NCI-H82 treated with DMSO at 0.1 percent for 48 hours (cell line): ENCODE results near the gene NCKAP5.

Source experiments
- DNase-seq: peaks from one replicate; lab custom pipeline; 2025; ENCODE audit not compliant: unreplicated experiment; lab: John Stamatoyannopoulos, UW

Gene NCKAP5

DNA sequence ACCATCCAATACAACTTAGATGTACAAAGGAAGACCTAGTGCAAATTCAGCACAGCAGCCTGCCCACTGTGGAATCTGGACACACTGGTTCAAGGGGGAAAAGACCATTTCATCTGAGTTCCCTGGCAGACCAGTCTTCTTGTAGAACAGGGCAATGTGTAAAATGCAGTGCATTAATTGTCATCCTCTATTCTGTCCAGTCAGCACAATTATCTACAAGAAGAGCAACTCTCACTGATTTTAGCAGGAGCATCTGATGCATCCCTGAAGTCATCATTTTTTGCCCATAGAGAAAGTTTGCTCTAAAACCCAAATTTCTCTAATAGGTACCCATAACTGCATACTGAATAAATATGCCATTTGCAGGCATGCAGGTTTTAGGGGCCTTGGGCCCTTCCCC is 816.4 kb downstream of the NCKAP5 start:
- no peak for DNase-seq

DNA sequence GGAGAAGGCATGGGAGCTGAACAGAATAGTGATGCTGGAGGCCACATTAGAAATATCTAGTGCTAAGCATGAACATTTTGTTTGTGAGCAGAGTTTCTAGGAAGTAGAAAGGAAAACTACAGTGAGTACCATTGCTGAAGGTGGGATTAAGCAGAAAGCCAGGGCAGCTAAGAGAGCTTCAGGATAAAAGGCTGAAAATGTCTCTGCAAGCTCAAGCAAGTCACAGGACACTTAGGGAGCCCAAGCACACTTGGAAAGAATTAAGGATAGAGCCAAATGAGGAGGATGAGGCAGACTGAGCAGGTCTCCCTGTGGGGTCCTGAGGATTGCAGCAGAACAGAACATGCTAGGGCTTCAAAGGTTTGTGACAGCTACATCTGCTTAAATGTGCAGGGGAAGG is 817.7 kb downstream of the NCKAP5 start:
- no peak for DNase-seq

DNA sequence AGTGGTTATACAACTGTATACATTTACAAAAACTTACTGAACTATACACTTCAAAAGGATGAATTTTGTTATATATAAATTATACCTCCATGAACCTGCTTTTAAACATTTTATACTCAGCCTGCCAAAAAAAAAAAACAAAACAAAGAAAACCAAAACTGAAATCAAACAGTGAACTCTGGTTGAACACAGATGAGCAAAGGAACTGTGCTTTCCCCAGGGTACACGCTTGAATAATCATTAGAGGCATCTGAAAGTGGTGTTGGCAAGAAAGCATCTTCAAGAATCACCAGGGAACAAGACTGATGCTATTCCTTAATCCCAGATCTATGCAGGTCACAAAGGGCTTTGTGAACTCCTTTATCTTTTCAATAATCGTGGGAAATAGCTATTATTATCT is 821.2 kb downstream of the NCKAP5 start:
- DNase-seq: no peak

DNA sequence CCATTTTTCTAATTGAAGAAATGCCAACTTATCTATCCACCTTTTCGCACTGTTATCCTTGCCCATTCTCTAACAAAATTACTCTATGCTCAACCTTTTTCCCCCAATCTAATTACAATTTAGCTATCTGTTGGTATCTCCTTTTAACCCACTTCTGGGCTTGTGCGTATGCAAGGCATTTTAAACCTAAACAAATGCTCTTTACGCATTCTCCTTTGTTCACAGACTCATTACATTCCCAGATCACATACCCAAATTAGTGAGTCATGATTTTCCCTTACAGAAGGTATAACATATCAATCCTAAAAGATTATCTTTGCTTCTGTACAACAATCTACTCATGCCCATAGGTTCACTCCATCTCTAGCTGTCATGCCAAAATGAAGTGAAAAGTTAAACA is 826.5 kb downstream of the NCKAP5 start:
- DNase-seq: no peak

DNA sequence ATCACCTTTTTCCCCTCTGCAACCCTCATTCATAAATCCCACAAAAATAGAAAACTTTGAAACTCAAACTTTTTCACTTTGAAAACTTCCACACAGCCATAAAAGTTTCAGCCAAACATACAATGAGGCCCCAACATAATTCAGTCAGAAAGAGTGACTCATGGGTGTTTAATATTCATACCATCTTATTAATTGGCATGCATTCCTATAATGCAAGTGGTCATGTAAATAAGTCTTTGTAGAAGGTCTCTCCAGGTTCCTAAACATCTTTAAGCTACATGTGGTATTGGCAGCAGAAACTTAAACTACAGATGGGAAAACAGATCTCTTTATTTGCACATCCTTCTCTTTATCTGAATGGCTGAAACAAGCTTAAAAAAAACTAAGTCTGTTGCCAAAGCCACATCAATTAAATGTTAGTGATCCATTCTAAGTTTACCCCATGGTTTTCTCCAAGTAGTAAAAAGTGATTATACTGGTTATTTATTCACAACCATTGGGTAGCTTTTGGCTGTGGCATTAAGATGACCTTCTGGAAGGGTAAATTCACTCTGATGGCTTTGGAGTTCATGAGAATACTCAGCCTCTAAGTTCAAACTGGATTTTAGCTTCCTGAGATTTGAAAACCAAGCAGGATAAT is 828.1 kb downstream of the NCKAP5 start:
- DNase-seq: no peak

DNA sequence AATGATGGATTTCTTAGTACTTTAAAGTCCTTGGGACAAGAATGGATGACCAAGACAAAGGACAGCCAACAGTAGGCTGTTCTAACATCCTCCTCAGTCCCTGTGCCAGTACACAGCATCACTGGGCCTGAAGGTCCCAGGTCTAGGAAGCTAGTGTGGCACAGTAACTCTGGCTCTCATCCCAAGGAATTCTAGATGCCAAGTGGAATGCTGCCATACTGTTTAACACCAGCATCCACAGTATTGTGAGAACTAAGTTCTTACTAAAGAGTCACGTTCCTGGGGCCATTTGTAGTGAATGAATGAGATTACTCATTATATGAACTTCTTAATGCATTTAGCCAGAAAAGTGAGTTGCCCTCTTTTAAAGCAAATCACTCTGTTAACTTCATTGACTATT is 830.0 kb downstream of the NCKAP5 start:
- no peak for DNase-seq

DNA sequence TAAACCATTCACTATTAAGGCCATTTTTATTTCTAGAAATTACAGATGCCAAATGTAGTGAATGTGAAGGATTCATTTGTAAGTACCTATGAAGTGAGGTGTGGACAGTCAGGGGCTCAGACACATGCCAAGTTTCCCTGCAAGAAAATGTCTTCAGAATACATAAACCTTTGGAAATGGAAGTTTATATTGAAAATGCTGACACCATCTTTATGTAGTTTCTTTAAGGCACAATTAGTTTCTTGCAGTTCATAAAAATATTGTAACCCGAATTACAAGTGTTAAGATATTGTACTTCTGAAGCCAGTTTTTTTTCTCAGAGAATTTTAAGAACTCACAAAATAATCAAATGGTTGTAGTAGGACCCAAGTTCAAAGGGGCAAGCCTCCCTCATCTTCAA is 832.2 kb downstream of the NCKAP5 start:
- DNase-seq: no peak

DNA sequence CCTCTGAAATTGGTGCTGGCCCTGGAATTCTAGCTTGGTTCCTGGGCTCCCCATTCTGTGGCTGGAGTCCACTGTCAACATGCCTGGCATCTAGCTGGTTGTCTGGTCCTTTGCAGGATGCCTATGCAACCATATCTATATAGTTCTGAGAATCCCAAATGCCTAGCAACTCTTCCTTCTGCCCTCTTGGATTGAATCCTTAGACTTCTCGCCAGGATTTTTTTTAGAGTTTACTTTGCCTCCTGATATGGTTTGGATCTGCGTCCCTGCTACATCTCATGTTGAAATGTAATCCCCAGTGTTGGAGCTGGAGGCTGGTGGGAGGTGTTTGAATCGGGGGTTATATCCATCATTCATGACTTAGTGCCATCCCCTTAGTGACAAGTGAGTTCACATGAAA is 833.3 kb downstream of the NCKAP5 start:
- DNase-seq: no peak

DNA sequence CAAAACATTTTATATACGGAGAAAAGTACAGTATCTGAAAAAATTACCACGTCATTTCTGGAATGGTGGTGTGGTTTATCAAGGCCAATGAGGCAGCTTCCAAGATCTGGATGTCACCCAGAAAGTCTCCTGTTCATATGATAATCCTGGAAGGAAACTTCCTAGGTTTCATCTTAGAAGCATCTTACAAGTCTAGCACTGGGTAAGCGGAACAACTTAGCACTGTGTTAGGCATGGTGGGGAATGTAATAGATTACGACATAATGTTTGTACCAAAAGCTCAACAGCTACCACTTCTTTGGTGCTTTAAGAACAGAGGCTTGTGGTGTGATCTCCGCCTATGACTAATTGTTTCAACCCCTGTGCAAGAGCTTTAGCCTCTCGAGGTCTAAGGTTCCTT is 835.2 kb downstream of the NCKAP5 start:
- DNase-seq: peak; percentile 11

DNA sequence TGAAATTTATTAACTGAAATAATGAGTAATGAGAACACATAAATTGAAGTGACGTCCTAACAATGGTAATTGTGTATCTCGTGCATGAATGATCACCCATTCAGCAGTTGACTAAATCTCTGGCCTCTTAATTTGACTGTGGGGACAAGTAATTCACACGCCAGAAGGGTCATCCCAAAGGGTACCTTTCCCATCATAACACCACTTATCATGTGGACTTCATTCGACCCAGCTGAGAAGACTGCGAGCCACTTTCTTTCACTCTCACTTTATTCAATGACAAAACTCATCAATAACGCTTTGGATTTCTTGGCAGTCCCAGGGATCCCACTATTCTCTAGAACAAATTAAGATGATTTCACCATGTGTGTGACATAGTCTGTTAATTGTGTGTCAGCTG is 835.6 kb downstream of the NCKAP5 start:
- no peak for DNase-seq

DNA sequence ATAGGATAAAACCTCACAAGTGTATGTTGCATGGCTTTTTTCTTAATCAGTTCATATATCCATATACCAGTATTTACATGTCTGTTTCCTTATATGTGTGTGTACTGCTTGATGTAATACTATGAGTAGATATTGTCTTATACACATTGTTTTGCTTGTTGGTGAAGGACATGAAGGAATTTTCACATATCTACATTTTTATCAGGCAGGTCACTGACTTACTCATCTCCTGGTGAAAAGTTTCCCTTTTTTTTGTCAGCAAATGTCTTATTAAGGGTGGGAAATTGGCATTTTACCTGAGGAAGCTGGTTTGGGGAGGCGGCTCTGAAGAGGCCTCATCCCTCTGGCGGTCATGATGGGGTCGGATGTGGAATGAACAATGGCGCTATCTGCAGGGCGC is 836.8 kb downstream of the NCKAP5 start:
- DNase-seq: no peak

DNA sequence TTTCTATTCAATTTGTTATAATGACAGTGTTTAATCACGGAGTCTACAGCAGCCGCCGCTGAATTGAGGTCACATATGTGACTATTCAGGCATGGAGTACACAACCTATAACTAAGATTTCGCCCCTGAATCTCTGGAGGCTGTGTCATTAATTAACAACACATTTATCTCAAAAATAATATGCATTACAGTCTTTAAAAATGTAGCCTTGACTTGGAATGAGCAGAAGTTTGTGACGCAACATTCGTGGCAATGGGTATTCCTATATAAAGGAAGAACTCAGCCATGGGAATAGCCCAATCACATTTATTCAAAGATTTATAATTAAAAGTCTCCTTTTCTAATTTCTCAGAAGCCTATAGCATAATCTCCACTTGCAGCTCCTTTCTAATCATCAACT is 837.7 kb downstream of the NCKAP5 start:
- no peak for DNase-seq

DNA sequence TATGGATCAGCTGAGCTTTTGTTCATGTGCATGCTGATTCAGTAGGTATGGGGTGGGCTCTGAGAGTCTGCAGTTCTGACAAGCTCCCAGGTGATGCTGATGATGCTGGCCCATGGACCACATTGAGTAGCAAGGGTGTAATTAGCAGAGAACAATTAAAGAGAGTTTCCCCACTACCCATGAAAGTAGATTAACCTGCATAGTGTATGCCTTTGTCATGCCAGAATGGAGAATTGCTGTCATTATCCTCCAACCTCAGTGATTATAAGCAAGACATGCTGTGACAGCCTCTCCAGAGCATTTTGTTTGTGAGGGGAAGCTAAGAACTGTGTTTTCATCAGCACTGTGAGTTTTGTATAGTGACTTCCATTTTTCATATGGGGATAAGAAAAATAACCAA is 838.7 kb downstream of the NCKAP5 start:
- DNase-seq: no peak

DNA sequence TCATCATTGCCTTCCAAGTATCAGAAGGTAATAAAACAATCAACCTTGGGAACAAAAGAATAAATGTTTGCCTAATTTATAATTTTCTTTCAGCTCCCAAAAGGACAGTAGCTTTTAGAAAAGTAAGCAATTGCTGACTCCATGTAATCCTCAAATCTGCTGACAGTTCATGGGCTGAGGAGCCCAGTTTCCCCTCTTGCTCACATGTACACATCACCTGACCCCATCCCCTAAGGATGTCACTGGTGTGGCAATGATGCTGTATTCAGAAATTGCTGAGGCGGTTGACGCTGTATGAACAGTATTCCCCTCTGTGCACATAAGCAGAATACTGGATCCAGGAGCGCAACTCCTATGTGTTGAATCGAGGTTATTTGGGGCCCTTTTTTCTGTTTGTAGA is 842.1 kb downstream of the NCKAP5 start:
- no peak for DNase-seq

DNA sequence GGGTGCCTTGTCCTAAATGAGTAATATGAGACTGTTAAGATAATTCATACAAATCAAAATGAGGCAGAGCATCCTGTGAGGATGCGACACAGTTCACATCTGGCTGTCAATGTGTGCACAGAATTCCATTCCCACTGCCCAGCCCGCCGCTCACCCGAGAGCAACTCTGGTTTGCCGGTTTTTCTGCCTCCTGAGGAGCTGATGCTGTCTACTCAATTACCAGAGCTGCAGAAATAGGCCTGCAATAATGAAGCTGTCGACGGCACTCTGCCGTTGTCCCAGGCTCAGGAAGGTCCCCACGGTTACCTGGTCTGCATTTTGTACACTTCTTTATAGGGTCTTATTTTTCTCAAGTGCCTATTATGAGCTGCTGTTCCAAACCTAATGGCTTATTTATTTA is 842.5 kb downstream of the NCKAP5 start:
- DNase-seq: no peak

DNA sequence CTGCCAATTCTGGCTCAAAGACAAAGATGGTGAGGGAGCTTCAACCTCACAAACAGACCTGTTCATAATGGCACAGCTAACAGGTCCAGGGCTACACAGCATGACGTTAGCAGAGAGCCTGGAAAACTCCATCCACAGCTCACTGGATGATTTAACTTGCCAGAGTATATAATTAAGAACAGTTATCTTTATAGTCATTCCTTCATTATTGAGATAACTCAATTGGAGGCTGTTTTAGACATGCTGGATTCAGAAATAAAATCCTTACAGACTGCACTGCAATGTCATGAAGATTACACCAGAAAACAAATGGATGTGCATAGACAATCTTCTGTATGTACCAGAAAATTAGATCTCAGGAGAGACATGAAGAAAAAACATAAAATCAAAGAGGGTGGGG is 843.1 kb downstream of the NCKAP5 start:
- no peak for DNase-seq

DNA sequence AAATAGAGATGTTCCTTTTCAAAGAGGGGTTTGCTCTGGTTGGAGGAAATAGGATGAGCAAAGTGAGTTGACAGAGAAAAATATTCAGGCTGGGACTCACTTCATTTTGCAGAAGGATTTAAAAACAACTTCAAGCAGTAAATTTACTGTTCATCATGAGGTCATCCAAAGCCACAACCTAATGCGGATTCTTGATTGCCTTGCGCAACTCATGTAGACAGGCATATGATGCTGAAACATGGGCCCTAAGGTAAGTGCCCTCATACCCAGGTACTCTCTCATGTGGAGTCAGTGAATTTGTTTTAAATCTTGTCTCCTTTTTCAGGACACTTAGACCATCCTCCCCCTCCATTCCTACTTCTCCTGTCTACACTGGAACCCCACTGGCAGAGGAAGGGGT is 846.3 kb downstream of the NCKAP5 start:
- no peak for DNase-seq

DNA sequence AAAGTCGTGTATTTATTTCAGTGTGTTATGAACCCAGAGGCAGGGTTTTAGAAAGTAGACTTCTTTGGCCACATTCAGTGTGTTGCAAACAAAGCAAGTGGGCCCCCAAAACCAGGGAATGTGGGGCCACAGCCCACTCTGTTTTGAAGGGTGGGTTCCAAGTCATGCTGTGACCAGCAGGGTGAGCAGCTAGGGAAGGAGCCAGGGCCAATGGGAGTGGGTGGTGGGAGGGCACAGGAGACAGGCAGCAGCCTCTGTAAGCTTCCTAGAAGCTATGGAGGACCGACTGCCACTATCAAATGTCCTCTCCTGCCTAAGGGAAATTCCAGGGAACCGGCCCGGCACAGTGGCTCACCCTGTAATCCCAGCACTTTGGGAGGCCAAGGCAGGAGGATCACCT is 847.9 kb downstream of the NCKAP5 start:
- DNase-seq: no peak

DNA sequence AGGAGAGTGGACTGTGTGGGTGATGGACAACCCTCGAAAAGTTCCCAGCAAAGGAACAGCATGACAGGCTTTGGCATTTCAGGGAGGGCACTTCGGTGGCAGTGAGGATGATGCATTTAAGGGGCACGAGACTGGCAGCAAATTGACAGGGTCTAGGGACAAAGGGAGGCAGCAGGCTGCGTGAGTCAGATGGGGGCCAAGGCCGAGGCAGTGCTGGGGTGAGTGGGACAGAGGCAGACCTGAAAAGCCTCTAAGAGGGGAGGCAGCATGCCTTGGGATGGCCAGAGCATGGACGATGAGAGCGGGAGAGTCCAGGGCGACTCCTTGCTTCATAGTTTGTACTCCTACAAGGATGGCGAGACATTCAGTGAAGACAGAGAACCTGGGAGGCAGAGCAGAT is 848.8 kb downstream of the NCKAP5 start:
- DNase-seq: no peak

DNA sequence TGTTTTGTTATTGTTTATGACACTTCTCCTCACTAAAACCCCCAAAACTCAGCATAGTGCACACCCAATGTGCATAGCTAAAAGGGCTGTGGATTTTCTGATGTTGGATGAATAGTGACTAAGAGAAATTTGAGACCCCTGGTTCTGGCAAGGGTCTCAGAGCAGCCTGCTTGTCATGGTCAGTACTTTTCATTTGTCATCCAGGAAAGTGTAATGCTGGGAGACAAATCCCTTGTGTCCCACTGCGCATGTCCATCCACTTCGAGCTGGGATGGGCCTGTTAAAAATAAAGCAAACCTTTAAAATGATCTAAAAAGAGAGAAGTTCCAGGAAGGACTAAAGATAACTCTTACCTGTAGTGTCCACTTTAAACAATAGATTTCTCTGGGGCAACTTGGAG is 851.3 kb downstream of the NCKAP5 start:
- no peak for DNase-seq

DNA sequence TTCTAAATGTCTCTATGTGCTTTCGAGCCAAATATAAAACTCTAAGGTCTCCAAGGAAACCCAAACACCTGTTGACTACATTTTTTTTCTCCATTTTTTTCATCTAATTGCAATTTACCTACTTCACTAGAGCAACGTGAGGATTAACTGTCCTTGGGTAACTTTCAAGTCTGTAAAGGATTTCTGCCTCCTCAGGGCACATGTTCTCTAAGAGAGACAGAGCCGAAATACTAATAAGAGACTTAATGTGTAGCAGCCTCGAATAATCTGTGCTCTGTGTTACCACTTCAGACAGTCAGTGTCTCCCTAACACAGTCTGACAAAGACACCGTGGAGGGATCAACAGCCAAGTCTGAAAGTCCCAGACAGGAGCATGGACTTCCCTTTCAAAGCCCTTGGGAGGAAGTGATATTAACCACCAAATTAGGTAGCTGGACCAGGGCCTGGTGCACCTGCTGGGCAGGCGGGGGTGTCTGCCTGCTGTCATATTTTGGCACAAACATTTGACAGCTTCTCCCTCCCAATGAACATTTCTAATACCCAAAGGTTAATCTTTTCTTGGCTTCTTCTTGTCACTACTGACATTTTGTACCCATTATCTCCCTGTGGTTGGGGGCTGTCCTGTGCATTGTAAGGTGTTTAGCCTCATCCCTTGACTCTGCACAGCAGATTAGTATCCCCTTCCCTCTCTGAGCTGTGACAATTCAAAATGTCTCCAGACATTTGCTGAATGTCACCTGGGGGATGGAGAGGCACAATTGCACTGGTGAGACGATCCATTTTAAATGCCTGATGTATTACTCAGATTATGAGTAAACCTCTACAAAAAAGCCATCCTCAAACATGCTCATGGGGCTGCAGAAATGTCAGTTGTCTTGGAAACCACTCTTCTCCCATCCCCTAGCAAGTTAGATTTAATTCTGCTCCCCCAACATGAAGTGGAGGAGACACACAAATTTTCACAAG is 852.6 kb downstream of the NCKAP5 start:
- no peak for DNase-seq

DNA sequence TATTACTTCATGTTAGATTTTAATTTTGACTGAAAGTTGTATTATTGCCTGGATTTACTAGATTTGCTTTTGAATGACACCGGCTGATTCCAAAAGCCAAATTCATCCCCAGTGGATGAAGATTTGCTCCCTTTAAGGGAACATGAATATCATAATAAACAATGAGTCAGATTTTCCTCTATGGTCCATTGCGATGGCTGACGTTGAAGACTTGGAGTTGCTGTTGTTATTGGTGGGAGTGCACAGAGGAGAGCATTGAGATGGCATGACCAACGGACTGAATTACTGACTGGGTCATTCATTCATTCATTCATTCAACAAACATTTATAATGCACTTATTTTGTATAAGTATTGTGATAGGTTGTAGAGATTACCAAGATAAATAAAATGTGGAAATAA is 864.9 kb downstream of the NCKAP5 start:
- DNase-seq: no peak

DNA sequence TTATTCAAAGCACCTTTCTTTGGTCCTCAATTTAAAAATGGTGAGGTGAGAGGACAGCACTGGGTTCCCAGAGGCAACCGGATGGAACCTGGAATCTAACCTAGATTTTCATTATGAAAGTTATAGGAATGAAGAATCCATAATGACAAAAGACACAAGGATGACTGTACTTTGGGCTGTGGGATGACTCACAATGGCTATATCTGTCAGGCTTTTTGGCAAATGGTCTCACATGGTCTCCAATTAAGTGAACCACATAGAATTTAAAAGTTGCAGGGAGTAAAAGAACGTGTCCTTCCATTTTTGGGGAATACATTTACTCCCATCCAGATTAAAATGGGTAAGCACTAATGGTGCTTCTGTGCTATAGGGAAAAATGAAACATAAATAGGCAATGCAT is 866.5 kb downstream of the NCKAP5 start:
- no peak for DNase-seq
